Neural crest cell (in vitro differentiated cells): ENCODE results near the gene PRKAR1B. TPM values are rescaled to one million over a fixed set of nuclear protein-coding genes. Genes with fewer than 3 reads are reported as not detected.
"Not testable (repeated sequence)": the region's sequence is repeated elsewhere in the genome, so short reads cannot be mapped to it uniquely, and the experiment has no call there.

Experiments used
- DNase-seq: peaks from one replicate; pipeline ENCODE4 v3.0.0; 2021; ENCODE audit warnings: low read depth, mixed read lengths, low spot score
- H3K27ac Mint-ChIP-seq: one replicate; pipeline ENCODE4 v1.8.0; 2021; ENCODE audit warnings: mild to moderate bottlenecking, mixed read lengths; ENCODE audit not compliant: unreplicated experiment
- H3K27me3 Mint-ChIP-seq: 2 replicates; pipeline ENCODE4 v1.8.0; 2021; ENCODE audit warnings: low read depth, mild to moderate bottlenecking, mixed read lengths
- H3K36me3 Mint-ChIP-seq: 2 replicates; pipeline ENCODE4 v1.8.0; 2021; ENCODE audit warnings: low read depth, mild to moderate bottlenecking, mixed read lengths
- H3K4me1 Mint-ChIP-seq: 2 replicates; pipeline ENCODE4 v1.8.0; 2021; ENCODE audit warnings: mixed read lengths
- H3K4me3 Mint-ChIP-seq: one replicate; pipeline ENCODE4 v1.8.0; 2021; ENCODE audit warnings: mild to moderate bottlenecking, mixed read lengths
- H3K9me3 Mint-ChIP-seq: 2 replicates; pipeline ENCODE4 v1.8.0; 2021; ENCODE audit warnings: mixed read lengths
- total RNA-seq: library from RNA; stranded (reverse); gene quantifications from 2 replicates; pipeline ENCODE4 v1.2.1, GENCODE V29; 2021
- TF ChIP-seq, protein P1 (sequence below): fragments of 200-600 bp; sonication (generic); conservative IDR thresholded peaks from 2 replicates; pipeline ENCODE4 v1.5.0; 2021; ENCODE audit warnings: antibody characterized with exemption, mild to moderate bottlenecking

Gene PRKAR1B
- total RNA-seq, 1 donor from 2014 or later = 9.5 TPM

GRCh38 chr7:756928-757560 is 30.0 kb upstream of the PRKAR1B start:
- no peak overlapping the region for H3K27ac Mint-ChIP-seq
- H3K4me3 Mint-ChIP-seq = no peak overlapping the region
- TF ChIP-seq, protein P1, sequence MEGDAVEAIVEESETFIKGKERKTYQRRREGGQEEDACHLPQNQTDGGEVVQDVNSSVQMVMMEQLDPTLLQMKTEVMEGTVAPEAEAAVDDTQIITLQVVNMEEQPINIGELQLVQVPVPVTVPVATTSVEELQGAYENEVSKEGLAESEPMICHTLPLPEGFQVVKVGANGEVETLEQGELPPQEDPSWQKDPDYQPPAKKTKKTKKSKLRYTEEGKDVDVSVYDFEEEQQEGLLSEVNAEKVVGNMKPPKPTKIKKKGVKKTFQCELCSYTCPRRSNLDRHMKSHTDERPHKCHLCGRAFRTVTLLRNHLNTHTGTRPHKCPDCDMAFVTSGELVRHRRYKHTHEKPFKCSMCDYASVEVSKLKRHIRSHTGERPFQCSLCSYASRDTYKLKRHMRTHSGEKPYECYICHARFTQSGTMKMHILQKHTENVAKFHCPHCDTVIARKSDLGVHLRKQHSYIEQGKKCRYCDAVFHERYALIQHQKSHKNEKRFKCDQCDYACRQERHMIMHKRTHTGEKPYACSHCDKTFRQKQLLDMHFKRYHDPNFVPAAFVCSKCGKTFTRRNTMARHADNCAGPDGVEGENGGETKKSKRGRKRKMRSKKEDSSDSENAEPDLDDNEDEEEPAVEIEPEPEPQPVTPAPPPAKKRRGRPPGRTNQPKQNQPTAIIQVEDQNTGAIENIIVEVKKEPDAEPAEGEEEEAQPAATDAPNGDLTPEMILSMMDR = no peak
- no peaks in the 10 kb centered on the region for H3K27me3 Mint-ChIP-seq
- no peaks in the 10 kb centered on the region for H3K9me3 Mint-ChIP-seq
- peaks cover 6% of the 10 kb centered on the region for H3K36me3 Mint-ChIP-seq
- no peak for DNase-seq
- H3K4me1 Mint-ChIP-seq = no peaks in the 10 kb centered on the region

DNA sequence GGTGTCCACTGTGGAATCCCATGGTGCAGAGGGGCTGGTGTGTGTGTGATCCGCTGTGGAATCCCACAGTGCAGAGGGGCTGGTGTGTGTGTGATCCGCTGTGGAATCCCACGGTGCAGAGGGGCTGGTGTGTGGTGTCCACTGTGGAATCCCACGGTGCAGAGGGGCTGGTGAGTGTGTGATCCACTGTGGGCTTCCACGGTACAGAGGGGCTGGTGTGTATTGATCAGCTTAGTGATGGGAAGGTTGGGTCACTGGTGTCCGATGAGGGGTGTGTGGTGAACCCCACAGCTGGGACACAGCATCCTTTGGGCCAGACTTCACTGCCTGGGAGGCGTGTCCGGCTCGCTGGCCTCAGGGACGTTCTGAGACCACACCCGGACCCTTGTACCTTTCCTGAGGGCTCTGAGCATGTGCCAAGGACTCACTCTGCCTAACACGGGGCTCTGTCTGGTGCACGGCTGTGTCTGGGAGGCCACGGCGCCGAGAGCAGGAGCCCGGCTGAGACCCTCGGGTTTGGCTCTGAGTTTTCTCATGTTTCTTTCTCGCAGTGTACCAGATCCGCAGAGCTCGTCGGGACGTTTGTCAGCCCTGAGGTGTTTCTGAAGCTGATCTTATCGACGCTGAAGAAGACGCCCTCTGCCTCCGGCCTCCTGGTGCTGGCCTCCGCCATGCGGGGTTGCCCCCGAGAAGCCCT is 29.3 kb upstream of the PRKAR1B start:
- no peak for DNase-seq
- TF ChIP-seq, protein P1 = no peak
- Mint-ChIP-seq H3K27me3 (no peaks in the 10 kb centered on the region), H3K9me3 (no peaks in the 10 kb centered on the region), H3K36me3 (peaks cover 6% of the 10 kb centered on the region), H3K4me1 (no peaks in the 10 kb centered on the region), H3K27ac (no peak overlapping the region), H3K4me3 (no peak overlapping the region)

DNA sequence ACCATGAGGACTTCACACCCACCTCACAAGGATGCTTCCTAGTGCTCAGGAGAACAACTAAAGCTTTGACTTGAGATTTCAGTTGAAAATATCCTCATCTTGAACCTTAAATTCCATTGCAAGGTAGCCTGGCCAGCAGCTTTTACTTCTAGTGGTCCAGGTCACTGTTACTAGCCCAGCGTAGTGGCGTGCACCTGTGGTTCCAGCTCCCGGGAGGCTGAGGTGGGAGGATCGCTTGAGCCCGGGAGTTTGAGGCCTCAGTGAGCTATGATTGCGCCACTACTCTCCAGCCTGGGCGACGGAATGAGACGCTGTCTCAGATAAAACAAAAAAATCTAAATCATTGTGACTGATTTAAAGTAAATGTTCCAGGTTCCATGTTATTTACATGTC is 28.3 kb upstream of the PRKAR1B start:
- H3K27ac Mint-ChIP-seq = no peak overlapping the region
- no peak for DNase-seq
- H3K9me3 Mint-ChIP-seq = no peaks in the 10 kb centered on the region
- peaks cover 6% of the 10 kb centered on the region for H3K36me3 Mint-ChIP-seq
- H3K27me3 Mint-ChIP-seq = no peaks in the 10 kb centered on the region
- no peaks in the 10 kb centered on the region for H3K4me1 Mint-ChIP-seq
- TF ChIP-seq, protein P1 = no peak
- no peak overlapping the region for H3K4me3 Mint-ChIP-seq

DNA sequence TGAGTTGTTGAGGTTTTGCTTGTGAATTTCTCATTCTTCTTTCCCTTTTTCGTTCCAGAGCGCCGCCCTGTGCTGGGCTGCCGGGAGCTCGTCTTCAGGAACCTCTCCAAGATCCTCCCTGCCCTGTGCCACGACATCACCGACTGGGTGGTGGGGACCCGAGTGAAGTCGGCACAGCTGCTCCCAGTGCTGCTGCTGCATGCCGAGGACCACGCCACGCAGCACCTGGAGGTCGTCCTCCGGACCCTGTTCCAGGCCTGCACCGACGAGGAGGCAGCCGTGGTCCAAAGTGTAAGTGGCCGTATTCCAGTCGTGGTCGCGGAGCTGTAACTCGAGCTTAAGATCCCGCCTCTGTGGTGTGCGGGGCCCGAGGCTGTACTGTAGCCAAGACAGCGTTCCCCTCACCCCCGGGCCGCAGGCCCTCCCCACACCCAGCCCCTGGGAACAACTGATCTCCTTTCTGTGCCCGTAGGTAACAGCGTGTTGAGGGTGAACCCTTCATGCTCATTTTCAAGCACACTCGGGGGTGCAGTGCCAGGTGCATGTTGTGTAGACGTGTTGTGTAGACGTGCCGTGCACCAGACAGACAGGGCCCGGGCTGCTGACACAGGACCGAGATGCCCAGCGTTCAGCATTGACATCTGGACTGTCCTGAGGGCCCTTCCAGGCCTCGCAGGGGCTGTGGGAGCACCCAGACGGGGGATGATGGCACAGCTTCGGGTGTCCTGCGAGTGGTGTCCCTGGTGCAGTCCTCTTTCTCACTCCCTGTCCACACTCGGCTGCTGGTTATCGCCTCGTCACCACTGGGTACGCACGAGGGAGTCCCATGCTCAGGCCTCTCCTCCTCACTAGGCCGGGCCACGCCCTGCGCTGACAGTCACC is 27.7 kb upstream of the PRKAR1B start:
- H3K27me3 Mint-ChIP-seq = no peaks in the 10 kb centered on the region
- no peak for DNase-seq
- H3K4me3 Mint-ChIP-seq = no peak overlapping the region
- H3K9me3 Mint-ChIP-seq = no peaks in the 10 kb centered on the region
- H3K36me3 Mint-ChIP-seq = peaks cover 6% of the 10 kb centered on the region
- H3K27ac Mint-ChIP-seq = no peak overlapping the region
- TF ChIP-seq, protein P1 = no peak
- H3K4me1 Mint-ChIP-seq = no peaks in the 10 kb centered on the region

- H3K9me3 Mint-ChIP-seq = no peaks in the 10 kb centered on the region
- H3K4me1 Mint-ChIP-seq = no peaks in the 10 kb centered on the region
- TF ChIP-seq, protein P1 = no peak
- H3K36me3 Mint-ChIP-seq = peaks cover 3% of the 10 kb centered on the region
- no peaks in the 10 kb centered on the region for H3K27me3 Mint-ChIP-seq
- H3K27ac Mint-ChIP-seq = peak overlapping the region; percentile 27
- DNase-seq = no peak
- no peak overlapping the region for H3K4me3 Mint-ChIP-seq
Observed at GRCh38 chr7:753190-753589, 26.1 kb upstream of the PRKAR1B start.

GRCh38 chr7:752256-752655 is 25.2 kb upstream of the PRKAR1B start:
- not testable (repeated sequence) for H3K4me3 Mint-ChIP-seq, H3K27me3 Mint-ChIP-seq, H3K27ac Mint-ChIP-seq, DNase-seq, H3K36me3 Mint-ChIP-seq, H3K9me3 Mint-ChIP-seq, H3K4me1 Mint-ChIP-seq
